GM12875 (cell line): ENCODE measurements around the gene TRPM7.

Experiments
- H3K4me3 ChIP-seq: one replicate; pipeline ENCODE4 v1.5.1; 2011; ENCODE audit warnings: low read depth, low read length, control low read depth
- CTCF ChIP-seq: IDR thresholded peaks from 2 replicates; pipeline ENCODE4 v1.5.1; 2011; ENCODE audit warnings: low read depth, mild to moderate bottlenecking, control low read depth, inconsistent platforms, low read length, moderate library complexity, borderline replicate concordance; ENCODE audit not compliant: insufficient read depth

The TRPM7 gene

DNA sequence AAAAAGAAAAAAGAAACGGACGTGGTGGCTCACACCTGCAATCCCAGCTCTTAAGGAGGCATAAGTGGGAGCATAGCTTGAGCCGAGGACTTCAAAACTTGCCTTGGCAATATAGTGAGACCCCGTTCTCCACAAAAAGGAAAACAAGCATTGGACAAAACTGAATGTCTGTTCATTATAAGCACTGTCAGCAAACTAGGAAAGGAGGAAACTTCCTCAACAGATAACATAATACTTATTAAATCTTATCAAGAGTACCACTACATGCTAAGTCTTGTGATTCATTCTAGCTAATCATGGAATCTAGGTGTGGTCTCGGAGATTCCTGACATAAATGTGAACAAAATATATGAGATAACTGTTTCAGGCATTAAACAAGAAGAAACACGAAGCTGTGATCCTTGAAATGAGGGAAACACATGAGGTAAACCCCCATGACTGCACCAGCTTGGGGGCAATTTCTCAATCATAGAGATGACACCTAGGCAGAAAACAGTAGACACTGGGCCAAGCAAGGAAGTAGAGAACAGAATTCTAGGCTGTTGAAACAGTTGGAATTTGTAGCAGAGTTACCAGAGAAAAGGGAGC lies 33.3 kb downstream of the TRPM7 start:
- no peak overlapping the region for H3K4me3 ChIP-seq
- no peak for TF ChIP-seq CTCF

DNA sequence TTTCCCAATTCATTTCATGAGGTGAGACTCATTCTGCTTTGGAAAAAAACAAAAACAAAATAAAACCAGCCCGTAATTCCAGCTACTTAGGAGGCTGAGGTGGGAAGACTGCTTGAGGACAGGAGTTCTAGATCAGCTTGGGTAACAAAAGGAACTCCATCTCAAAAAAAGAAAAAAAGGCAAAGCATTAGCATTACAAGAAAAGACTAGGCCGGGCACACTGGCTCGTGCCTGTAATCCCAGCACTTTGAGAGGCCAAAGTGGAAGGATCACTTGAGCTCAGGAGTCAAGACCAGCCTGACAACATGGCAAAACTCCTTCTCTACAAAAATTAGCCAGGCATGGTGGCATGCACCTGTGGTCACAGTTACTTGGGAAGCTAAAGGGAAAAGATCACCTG lies 33.9 kb downstream of the TRPM7 start:
- TF ChIP-seq CTCF = no peak
- no peak overlapping the region for H3K4me3 ChIP-seq

DNA sequence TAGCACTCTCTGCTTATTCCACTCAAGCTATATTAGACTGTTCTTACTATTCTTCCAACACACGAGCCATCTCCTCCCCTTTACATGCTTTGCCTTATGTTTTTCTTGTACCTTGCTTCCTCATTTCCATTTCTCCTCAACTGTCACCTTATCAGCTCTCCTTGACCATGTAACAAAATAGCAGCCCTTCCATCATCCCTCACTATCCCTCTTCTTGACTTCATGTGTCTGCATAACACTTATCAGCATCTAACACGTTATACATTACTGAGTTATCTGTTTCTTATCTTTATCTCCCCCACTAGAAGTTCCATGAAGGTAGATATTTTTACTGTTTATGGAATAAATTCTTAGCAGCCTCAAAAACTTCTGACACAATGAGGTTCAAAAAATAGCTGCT lies 45.3 kb downstream of the TRPM7 start:
- no peak for TF ChIP-seq CTCF
- H3K4me3 ChIP-seq = no peak overlapping the region

DNA sequence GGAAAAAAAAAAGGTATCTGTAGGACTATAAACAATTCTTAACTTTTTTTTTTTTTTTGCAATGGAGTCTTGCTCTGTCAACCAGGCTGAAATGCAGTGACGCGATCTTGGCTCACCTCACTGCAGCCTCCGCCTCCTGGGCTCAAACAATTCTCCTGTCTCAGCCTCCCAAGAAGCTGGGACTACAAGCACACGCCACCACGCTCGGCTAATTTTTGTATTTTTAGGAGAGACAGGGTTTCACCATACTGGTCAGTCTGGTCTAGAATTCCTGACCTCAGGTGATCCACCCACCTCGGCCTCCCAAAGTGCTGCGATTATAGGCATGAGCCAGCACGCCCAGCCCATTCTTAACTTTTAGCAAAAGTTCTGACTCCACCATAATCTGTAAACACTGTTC lies 50.5 kb downstream of the TRPM7 start:
- TF ChIP-seq CTCF = no peak
- no peak overlapping the region for H3K4me3 ChIP-seq

GRCh38 chr15:50633653-50634052 lies 52.9 kb downstream of the TRPM7 start:
- TF ChIP-seq CTCF = no peak
- no peak overlapping the region for H3K4me3 ChIP-seq

GRCh38 chr15:50628421-50628820 lies 58.2 kb downstream of the TRPM7 start:
- no peak overlapping the region for H3K4me3 ChIP-seq
- no peak for TF ChIP-seq CTCF

DNA sequence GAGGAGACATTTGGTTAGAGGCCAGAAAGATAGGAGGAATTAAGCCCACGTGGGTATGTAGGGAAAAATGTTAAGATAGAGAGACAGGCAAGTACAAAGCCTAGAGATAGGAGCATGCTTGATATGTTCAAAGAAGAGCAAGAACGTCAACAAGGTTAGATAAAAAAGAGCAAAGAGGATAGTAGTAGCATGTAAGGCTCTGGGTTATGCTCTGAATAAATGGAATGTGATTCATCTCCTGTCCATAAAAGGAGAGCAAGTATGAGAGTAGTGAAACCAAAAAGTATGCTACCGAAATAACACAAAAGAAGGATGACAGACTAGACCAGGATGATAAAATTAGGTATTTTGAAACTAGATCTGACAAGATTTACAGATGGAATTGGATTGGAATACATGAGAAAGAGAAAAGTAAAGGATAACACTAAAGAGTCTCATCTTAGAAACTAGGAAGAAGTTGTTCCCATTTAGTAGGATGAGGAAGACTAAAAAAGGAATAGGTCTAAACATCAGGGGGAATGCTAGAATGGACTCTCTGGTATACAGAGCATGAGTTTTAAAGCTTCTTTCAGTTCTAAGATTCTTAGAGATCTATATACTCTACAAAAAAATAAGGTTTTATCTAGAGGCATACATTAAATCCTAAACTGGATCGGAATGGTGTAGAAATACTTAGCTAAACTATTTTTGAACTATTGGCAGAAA lies 59.1 kb downstream of the TRPM7 start:
- no peak for TF ChIP-seq CTCF
- H3K4me3 ChIP-seq = no peak overlapping the region
